Activated CD8-positive, alpha-beta memory T cell treated with anti-CD3 and anti-CD28 coated beads, Interleukin-2, amount 10 ng/mL, durations not matched to agents 7 days and 5 days (primary cell): ENCODE measurements around the gene KIAA0825. TPM values are rescaled to one million over a fixed set of nuclear protein-coding genes. Genes with fewer than 3 reads are reported as not detected.
"Not testable (repeated sequence)": the region's sequence is repeated elsewhere in the genome, so short reads cannot be mapped to it uniquely, and the experiment has no call there.

Experiments used
- ATAC-seq: fragments of 150-1000 bp; cut with Tn5 transposase; one replicate; pipeline ENCODE4 v1.10.0; 2021; ENCODE audit warnings: moderate library complexity
- CTCF ChIA-PET: fragments of 350-600 bp; sonication (Branson Sonifier 250); formaldehyde crosslinking; loops from one replicate; lab custom pipeline; 2021; ENCODE audit warnings: antibody characterized with exemption; lab: Charles Lee
- DNase-seq: peaks from one replicate; pipeline ENCODE4 v3.0.0-alpha.2; 2020
- H3K27ac Mint-ChIP-seq: one replicate; pipeline ENCODE4 v1.8.0; 2021; ENCODE audit warnings: mild to moderate bottlenecking, mixed read lengths
- H3K27me3 Mint-ChIP-seq: one replicate; pipeline ENCODE4 v1.8.0; 2021; ENCODE audit warnings: mixed read lengths
- H3K36me3 Mint-ChIP-seq: one replicate; pipeline ENCODE4 v1.8.0; 2021; ENCODE audit warnings: mild to moderate bottlenecking, mixed read lengths
- H3K4me1 Mint-ChIP-seq: one replicate; pipeline ENCODE4 v1.8.0; 2021; ENCODE audit warnings: mixed read lengths
- H3K4me3 Mint-ChIP-seq: one replicate; pipeline ENCODE4 v1.8.0; 2021; ENCODE audit warnings: mild to moderate bottlenecking, moderate library complexity, mixed read lengths
- H3K9me3 Mint-ChIP-seq: one replicate; pipeline ENCODE4 v1.8.0; 2022; ENCODE audit warnings: low read depth, mixed read lengths
- total RNA-seq, 2 experiments: library from RNA; stranded (reverse); gene quantifications; one replicate each; pipeline ENCODE4 v1.2.3, GENCODE V29; 2021

The KIAA0825 gene
- total RNA-seq, 2 experiments from 2014 or later, result 2.7 to 3.3 TPM

DNA sequence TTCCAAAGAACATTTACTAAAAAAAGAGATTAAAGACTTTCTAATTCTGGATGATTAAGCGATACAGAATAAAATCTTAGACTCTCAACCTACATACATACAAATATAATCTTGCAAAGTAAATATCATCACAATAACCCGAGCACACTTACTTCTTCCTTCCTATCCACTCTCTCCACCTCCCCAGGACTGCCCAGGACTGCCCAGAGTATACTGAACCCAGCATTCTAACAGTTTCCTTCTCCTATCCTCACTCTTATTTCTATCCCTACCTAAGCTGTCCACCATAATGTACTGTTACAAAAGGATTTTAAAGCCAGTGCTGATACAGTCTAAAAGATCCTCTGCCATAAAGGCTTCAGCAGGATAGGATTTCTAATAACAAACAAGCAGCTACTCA is 463.7 kb downstream of the KIAA0825 start:
- Mint-ChIP-seq H3K27ac (no peak overlapping the region), H3K4me3 (no peak overlapping the region), H3K4me1 (no peaks in the 10 kb centered on the region), H3K36me3 (no peaks in the 10 kb centered on the region), H3K27me3 (no peaks in the 10 kb centered on the region), H3K9me3 (no peaks in the 10 kb centered on the region)
- DNase-seq (no peak), ATAC-seq (no peak)
- CTCF ChIA-PET, result no interaction called here

DNA sequence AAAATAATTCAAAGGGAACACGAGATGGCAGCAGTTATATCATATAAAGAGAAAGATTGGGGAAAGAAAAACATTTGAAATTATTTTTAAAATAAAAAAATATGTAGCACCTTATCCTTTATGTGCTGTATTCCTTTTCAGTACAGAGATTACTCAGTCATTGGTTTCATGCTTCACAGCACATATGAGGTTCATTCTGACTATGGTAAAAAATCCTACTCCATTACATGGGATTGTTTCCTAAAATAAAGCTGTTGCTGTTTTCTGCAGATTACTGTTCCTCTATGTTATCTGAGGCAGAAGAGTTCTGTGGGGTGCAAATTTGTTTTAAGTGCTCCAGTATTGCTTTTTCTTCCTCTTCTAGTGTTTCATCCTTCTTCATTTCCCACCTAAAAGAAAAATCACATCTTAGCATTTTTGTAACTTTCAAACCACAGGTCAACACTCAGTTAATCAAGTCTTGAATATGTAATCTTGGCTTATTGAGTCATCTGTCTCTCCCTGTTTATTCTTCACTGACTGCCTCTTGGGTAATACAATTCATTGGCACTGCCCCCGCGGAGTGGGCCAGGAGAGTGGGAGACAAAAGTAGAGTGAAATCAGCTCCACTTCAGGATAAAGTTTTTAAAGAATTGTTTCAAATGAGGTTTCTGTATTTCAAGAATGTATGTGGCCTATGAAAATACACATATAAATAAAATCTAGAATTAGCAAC is 464.5 kb downstream of the KIAA0825 start:
- ATAC-seq, result no peak

DNA sequence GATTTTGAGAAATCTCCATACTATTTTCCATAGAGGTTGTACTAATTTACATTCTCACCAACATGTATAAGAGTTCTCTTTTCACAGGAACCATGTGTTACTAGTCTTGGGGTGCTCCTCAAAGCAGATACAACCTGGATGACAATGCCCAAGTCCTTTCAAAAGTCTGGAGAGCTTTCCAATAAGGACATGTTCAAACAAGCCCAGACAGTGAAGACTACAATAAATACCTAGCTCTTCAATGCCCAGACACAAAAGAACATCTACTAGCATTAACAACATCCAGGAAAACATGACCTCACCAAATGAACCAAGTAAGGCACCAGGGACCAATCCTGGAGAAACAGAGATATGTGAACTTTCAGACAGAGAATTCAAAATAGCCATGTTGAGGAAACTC is 474.8 kb downstream of the KIAA0825 start:
- not testable (repeated sequence) for H3K4me3 Mint-ChIP-seq, H3K27me3 Mint-ChIP-seq, H3K36me3 Mint-ChIP-seq

More for the DNA sequence above, 464.5 kb downstream of the KIAA0825 start:
- Mint-ChIP-seq H3K4me3 (no peak overlapping the region), H3K27me3 (no peaks in the 10 kb centered on the region), H3K27ac (no peak overlapping the region), H3K4me1 (no peaks in the 10 kb centered on the region), H3K9me3 (no peaks in the 10 kb centered on the region), H3K36me3 (no peaks in the 10 kb centered on the region)
- no peak for DNase-seq
- CTCF ChIA-PET, result no interaction called here

DNA sequence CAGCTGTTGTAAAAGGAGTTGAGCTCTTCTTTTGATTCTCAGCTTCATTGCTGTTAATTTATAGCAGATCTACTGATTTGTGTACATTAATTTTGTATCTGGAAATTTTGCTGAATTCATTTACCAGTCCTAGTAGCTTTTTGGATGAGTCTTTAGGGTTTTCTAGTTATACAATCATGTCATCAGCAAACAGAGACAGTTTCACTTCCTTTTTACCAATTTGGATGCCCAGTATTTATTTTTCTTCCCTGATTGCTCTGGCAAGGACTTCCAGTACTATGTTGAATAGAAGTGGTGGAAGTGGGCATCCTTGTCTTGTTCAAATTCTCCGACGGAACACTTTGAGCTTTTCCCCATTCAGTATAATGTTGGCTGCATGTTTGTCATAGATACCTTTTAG is 478.1 kb downstream of the KIAA0825 start:
- no peak for ATAC-seq
- CTCF ChIA-PET, result no interaction called here
- no peak overlapping the region for H3K4me3 Mint-ChIP-seq

More for the DNA sequence above, 474.8 kb downstream of the KIAA0825 start:
- H3K27ac Mint-ChIP-seq, H3K4me1 Mint-ChIP-seq, CTCF ChIA-PET, DNase-seq, H3K9me3 Mint-ChIP-seq, ATAC-seq: not testable (repeated sequence)

DNA sequence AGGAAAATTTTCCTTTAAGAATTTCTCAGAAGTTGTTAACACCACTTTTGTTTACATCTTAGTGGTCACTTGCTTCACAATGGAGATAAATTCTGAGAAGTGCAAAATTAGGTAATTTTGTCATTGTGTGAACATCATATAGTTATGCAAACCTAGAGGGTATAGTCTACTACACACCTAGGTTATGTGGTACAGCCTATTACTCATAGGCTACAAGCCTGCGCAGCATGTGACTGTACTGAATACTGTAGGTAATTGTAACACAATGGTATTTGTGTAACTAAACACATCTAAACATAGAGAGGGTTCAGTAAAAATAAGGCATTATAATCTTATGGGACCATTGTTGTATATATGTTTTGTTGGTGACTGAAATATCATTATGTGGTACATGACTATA is 488.3 kb downstream of the KIAA0825 start:
- DNase-seq, result no peak
- no peaks in the 10 kb centered on the region for H3K4me1 Mint-ChIP-seq
- ATAC-seq, result no peak
- no peak overlapping the region for H3K4me3 Mint-ChIP-seq
- no peaks in the 10 kb centered on the region for H3K36me3 Mint-ChIP-seq
- no peaks in the 10 kb centered on the region for H3K27me3 Mint-ChIP-seq
- no peak overlapping the region for H3K27ac Mint-ChIP-seq
- H3K9me3 Mint-ChIP-seq, result no peaks in the 10 kb centered on the region
- CTCF ChIA-PET, result no interaction called here

More for the DNA sequence above, 478.1 kb downstream of the KIAA0825 start:
- H3K9me3 Mint-ChIP-seq, result peaks cover 2% of the 10 kb centered on the region
- H3K27ac Mint-ChIP-seq, result no peak overlapping the region
- H3K36me3 Mint-ChIP-seq, result no peaks in the 10 kb centered on the region
- H3K4me1 Mint-ChIP-seq, result no peaks in the 10 kb centered on the region
- H3K27me3 Mint-ChIP-seq, result peaks cover 3% of the 10 kb centered on the region
- DNase-seq, result no peak

DNA sequence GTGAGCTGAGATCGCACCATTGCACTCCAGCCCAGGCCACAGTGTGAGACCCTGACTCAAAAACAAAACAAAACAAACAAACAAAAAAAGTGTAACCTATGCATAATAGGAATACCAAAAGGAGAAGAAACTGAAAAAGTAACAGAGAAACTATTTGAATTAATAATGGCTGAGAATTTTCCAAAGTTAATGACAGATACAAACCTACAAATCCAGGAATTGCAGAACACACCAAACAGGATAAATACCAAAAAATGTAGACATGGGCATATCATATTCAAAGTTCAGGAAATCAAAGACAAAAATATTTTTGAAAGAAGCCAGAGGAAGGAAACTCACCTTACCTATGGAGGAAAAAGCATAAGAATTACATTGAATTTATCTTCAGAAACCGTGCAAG is 493.3 kb downstream of the KIAA0825 start:
- DNase-seq (no peak), ATAC-seq (no peak)
- Mint-ChIP-seq H3K9me3 (no peaks in the 10 kb centered on the region), H3K27ac (no peak overlapping the region), H3K27me3 (peaks cover 7% of the 10 kb centered on the region), H3K36me3 (no peaks in the 10 kb centered on the region), H3K4me1 (no peaks in the 10 kb centered on the region), H3K4me3 (no peak overlapping the region)
- CTCF ChIA-PET, result no interaction called here

DNA sequence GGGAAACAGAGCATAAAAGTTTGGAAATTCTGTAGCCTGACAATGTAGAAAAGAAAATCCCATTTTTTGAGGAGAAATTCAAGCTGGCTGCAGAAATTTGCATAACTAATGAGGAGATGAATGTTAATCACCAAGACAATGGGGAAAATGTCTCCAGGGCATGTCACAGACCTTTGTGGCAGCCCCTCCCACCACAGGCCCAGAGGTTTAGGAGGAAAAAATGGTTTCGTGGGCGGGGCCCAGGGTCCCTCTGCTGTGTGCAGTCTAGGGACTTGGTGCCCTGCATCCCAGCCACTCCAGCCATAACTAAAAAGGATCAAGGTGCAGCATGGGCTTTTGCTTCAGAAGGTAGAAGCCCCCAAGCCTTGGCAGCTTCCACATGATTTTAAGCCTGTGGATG is 502.1 kb downstream of the KIAA0825 start:
- H3K4me1 Mint-ChIP-seq, ATAC-seq, H3K27me3 Mint-ChIP-seq, CTCF ChIA-PET, H3K27ac Mint-ChIP-seq, DNase-seq, H3K4me3 Mint-ChIP-seq: not testable (repeated sequence)
- H3K9me3 Mint-ChIP-seq, result peaks cover 15% of the 10 kb centered on the region
- H3K36me3 Mint-ChIP-seq, result peaks cover 17% of the 10 kb centered on the region

DNA sequence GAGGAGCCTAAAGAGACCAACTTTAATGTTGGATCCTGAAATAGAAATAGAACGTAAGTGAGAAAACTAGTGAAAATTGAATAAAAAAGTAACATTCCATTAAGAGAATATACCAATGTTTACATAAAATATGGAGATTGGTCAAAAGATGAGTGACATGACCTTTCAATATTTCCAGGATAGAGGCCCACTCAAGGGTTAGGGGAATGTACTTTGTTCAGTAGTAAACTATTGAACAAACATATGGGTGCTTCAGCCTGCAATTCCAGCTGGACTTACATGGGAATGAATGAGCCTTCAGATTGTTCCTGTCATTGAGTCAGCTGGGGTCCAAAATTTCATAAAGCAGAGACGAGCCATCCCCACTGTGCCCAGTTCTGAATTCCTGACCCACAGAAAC is 505.3 kb downstream of the KIAA0825 start:
- H3K36me3 Mint-ChIP-seq, result peaks cover 20% of the 10 kb centered on the region
- CTCF ChIA-PET, result no interaction called here
- no peak for DNase-seq
- H3K9me3 Mint-ChIP-seq, result peaks cover 15% of the 10 kb centered on the region
- H3K27ac Mint-ChIP-seq, result no peak overlapping the region
- H3K27me3 Mint-ChIP-seq, result peaks cover 4% of the 10 kb centered on the region
- H3K4me3 Mint-ChIP-seq, result no peak overlapping the region
- H3K4me1 Mint-ChIP-seq, result peaks cover 29% of the 10 kb centered on the region
- no peak for ATAC-seq

DNA sequence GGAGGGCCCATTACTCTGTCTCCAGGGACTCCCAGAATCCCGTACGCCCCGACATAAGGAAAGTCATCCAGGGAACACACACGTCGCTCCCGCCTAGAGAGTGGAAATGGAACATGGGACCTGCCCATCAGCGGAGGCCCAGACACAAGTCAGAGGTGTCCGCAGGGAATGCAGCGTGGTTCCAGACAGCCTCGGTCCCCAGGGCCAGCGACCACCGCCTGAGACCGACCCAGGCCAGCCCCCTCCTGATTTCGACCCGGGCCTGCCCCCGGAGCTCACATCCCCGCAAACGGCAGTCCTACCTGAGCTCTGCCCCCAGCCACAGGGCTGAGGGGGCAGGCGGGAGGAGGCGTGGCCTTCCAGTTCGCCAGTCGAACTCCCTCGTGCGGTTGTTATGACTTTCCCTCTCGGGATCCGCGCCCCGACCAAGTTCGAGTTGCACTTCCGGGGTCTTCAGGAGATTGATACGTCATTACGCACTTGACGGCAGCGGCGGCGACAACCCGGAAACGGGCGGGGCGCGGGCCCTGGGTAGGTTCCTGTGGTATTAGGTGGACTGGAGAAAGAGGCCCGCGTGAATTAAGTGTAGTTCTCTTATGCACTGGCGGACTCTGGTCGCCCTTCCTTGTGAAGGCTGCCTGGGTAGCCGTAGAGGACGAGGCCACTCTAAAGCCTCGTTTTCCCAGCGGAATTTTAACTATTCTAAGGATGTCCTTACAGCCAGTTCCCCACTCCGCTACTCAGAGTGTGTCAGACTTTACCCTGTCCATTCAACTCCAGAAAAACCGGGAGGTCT is 507.0 kb downstream of the KIAA0825 start:
- H3K9me3 Mint-ChIP-seq, result peaks cover 10% of the 10 kb centered on the region
- H3K27me3 Mint-ChIP-seq, result peaks cover 4% of the 10 kb centered on the region
- DNase-seq (peak; percentile 96), ATAC-seq (peak; percentile 98)
- H3K27ac Mint-ChIP-seq, result peak overlapping the region; percentile 92
- H3K4me3 Mint-ChIP-seq, result peak overlapping the region; percentile 90
- CTCF ChIA-PET, result no interaction called here
- H3K4me1 Mint-ChIP-seq, result peaks cover 29% of the 10 kb centered on the region
- H3K36me3 Mint-ChIP-seq, result peaks cover 24% of the 10 kb centered on the region

DNA sequence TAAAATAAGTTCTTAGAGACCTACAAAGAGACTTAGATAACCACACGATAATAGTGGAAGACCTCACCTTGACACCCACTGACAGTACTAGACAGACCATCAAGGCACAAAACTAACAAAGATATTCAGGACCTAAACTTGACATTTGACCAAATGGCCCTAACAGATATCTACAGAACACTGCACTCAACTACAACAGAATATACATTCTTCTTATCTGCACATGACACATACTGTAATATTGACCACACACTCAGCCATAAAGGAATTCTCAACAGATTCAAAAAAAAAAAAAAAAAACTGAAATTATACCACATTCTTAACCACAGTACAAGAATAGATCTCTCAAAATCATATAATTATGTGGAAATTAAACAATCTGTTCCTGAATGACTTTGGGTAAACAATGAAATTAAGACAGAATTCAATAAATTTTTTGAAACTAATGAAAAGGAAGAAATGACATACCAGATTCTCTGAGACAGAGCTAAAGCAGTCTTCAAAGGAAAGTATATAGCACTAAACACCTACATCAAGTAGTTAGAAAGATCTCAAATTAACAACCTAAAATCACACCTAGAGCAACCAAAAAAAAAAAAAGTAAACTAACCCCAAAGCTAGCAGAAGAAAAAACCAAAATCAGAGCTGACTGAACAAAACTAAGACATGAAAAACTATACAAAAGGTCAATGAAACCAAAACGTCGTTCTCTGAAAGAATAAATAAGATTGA is 514.7 kb downstream of the KIAA0825 start:
- CTCF ChIA-PET, result no interaction called here
- DNase-seq (no peak), ATAC-seq (no peak)
- Mint-ChIP-seq H3K27ac (no peak overlapping the region), H3K36me3 (peaks cover 71% of the 10 kb centered on the region), H3K4me1 (peaks cover 19% of the 10 kb centered on the region), H3K4me3 (no peak overlapping the region), H3K9me3 (peaks cover 22% of the 10 kb centered on the region), H3K27me3 (no peaks in the 10 kb centered on the region)

Other genes with a start within 250 kb of the KIAA0825 start
- 10 to 100 TPM; 27.5 to 33.1 TPM for gene SLF1, start 65 bp upstream of the KIAA0825 start, total RNA-seq